ENCODE data around the gene SCMH1.
"Not testable (repeated sequence)": the region's sequence is repeated elsewhere in the genome, so short reads cannot be mapped to it uniquely, and the experiment has no call there.

SCMH1 gene

GRCh38 chr1:41215623-41216022, 26.5 kb downstream of the SCMH1 start:
- in situ Hi-C loops (cut with MboI; ENCODE audit: low sequenced_read_pairs) = no loop called here

GRCh38 chr1:41213341-41213740, 28.8 kb downstream of the SCMH1 start:
- in situ Hi-C loops (cut with MboI; ENCODE audit: low sequenced_read_pairs) = no loop called here

- in situ Hi-C loops (cut with MboI; ENCODE audit: low sequenced_read_pairs) = not testable (repeated sequence)
These were observed 30.5 kb downstream of the SCMH1 start for GRCh38 chr1:41211608-41212007.

GRCh38 chr1:41207053-41207452, 35.1 kb downstream of the SCMH1 start:
- in situ Hi-C loops (cut with MboI; ENCODE audit: low sequenced_read_pairs) = not testable (repeated sequence)

DNA sequence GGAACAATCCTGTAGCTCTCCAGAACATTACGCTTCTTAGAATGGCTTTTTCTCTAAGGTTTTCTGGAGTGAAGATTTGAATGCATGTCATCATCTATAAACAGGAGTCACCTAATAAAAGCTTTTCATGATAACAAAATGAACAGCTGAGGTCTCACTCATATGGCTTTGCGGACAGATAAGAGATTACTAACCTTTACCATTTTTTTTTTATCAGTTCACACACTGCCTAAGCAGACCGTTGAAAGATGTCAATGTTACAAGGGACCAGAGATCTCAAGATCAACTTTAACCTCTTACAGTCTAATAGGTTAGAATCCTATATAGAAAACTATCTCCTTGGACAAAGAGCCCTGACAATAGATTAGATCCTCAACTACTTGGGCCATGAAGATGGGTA, 41.4 kb downstream of the SCMH1 start:
- in situ Hi-C loops (cut with MboI; ENCODE audit: low sequenced_read_pairs) = no loop called here

GRCh38 chr1:41199375-41199774, 42.7 kb downstream of the SCMH1 start:
- in situ Hi-C loops (cut with MboI; ENCODE audit: low sequenced_read_pairs) = no loop called here

- in situ Hi-C loops (cut with MboI; ENCODE audit: low sequenced_read_pairs) = no loop called here
These were observed 49.5 kb downstream of the SCMH1 start for GRCh38 chr1:41192456-41193178.

DNA sequence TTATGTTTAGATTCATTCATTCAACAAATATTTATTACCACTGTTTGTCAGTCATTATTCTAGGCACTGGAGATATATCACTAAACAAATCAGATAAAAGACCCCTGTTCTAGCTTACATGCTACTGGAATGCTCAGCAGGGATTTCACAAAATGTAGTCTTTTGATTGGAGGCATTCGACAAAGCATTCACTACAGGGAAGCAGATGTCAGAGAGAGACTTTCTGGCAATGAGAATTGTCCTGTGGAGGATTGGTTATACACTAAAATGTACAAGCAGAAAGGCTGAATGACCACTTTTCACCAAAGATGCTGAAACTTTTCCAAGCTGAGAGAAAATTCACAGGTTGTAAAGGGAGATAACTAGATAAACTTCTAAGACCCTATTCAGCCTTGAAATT, 57.7 kb downstream of the SCMH1 start:
- in situ Hi-C loops (cut with MboI; ENCODE audit: low sequenced_read_pairs) = no loop called here

- in situ Hi-C loops (cut with MboI; ENCODE audit: low sequenced_read_pairs) = not testable (repeated sequence)
These were observed 63.9 kb downstream of the SCMH1 start for GRCh38 chr1:41178230-41178629.

DNA sequence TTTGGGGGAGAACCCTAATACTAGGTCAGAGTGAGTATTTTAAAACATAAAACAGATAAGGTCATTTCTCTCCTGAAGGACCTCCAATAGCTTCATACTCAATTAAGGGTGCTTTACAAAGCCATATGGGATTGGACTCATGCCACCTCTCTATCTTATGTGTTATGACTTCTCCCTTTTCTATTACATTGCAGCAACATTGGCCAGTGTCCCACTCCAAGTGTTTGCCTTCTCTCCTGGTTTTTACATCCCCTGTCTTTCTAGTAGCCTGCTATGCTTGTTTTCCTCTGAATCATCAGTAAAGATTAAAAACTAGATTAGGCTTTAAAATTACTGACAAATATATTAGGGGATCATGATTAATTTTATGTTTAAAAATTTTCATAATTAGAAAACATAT, 66.6 kb downstream of the SCMH1 start:
- in situ Hi-C loops (cut with MboI; ENCODE audit: low sequenced_read_pairs) = no loop called here

DNA sequence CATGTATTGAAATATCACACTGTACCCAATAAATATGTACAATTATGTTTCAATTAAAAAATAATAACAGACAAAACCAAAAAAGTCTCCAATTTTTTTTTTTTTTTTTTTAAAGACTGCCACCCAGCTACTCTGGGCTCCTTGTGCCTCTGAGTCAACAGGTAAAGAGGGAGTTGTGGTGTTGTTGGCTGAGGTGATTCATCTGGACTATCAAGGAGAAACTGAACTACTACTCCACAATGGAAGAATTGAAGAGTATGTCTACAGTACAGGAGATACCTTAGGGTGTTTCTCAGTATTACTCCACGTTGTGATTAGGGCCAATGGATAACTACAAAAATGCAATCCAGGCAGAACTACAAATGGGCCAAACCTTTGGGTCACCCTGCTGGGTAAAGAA, 67.9 kb downstream of the SCMH1 start:
- in situ Hi-C loops (cut with MboI; ENCODE audit: low sequenced_read_pairs) = no loop called here

GRCh38 chr1:41173651-41174050, 68.5 kb downstream of the SCMH1 start:
- in situ Hi-C loops (cut with MboI; ENCODE audit: low sequenced_read_pairs) = no loop called here

GRCh38 chr1:41171266-41171874, 70.7 kb downstream of the SCMH1 start:
- in situ Hi-C loops (cut with MboI; ENCODE audit: low sequenced_read_pairs) = no loop called here

- in situ Hi-C loops (cut with MboI; ENCODE audit: low sequenced_read_pairs) = no loop called here
These were observed 72.3 kb downstream of the SCMH1 start for GRCh38 chr1:41169799-41170180.

- in situ Hi-C loops (cut with MboI; ENCODE audit: low sequenced_read_pairs) = no loop called here
These were observed 72.9 kb downstream of the SCMH1 start for GRCh38 chr1:41169066-41169798.

DNA sequence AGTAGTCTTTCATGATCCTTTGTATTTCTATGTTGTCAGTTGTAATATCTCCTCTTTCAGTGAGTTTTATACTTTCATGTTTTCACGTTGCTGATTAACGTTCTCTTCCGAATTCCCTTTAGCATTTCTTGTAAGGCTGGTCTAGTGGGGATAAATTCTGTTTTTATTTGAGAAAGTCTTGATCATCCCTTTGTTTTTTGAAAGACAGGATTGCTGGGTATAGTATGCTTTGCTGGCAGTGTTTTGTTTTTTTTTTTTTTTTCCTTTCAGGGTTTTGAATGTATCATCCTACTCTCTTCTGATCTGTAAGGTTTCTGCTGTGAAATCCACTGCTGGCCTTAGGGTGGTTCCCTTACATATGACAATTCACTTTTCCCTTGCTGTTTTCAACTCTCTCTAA, 74.4 kb downstream of the SCMH1 start:
- in situ Hi-C loops (cut with MboI; ENCODE audit: low sequenced_read_pairs) = no loop called here

GRCh38 chr1:41164727-41165126, 77.4 kb downstream of the SCMH1 start:
- in situ Hi-C loops (cut with MboI; ENCODE audit: low sequenced_read_pairs) = no loop called here

DNA sequence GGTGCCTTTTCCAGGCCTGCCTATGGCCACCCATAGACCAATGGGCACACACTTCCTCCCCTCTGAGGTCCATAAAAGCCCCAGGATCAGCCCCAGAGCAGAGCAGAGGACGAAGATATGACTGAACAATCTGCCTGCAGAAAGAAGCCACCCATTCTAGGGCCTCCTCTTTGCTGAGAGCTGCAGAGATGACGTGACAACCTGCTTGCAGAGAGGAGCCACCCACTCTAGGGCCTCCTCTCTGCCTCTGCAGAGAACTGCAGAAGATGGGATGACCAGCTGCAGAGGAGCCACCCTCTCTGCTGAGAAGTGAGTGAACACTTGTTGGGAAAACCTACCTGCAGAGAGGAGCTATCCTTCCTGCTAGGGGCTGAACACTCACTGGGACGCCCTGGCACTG, 79.7 kb downstream of the SCMH1 start:
- in situ Hi-C loops (cut with MboI; ENCODE audit: low sequenced_read_pairs) = no loop called here

GRCh38 chr1:41161846-41162245, 80.3 kb downstream of the SCMH1 start:
- in situ Hi-C loops (cut with MboI; ENCODE audit: low sequenced_read_pairs) = no loop called here

GRCh38 chr1:41160498-41161110, 81.5 kb downstream of the SCMH1 start:
- in situ Hi-C loops (cut with MboI; ENCODE audit: low sequenced_read_pairs) = no loop called here

DNA sequence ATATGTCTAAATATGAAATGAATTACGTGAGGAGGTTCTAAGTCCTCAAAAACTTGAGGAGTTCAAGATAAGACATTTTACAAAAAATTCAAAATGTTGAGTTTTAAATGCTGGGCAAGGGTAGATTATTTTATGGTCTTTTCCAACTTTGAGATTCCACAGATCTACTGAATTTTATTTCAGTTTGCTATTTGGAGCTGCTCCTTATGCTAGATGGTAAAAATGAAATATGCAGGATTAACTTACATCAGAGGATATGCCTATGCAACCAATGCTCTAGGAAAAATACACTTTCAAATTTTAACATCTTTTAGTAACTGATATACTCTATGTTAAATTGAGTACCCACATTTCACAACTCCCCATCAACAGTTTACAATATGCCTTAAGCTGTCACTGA, 83.1 kb downstream of the SCMH1 start:
- in situ Hi-C loops (cut with MboI; ENCODE audit: low sequenced_read_pairs) = no loop called here

Measured in HL-60/S4 treated with phorbol 12-myristate 13-acetate at 8.2 ng/mL for 4 days and 3 days (cell line).